ENCODE results near the gene MS4A6A.
"Not testable (repeated sequence)": the region's sequence is repeated elsewhere in the genome, so short reads cannot be mapped to it uniquely, and the experiment has no call there.

The MS4A6A gene, protein sequence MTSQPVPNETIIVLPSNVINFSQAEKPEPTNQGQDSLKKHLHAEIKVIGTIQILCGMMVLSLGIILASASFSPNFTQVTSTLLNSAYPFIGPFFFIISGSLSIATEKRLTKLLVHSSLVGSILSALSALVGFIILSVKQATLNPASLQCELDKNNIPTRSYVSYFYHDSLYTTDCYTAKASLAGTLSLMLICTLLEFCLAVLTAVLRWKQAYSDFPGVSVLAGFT

DNA sequence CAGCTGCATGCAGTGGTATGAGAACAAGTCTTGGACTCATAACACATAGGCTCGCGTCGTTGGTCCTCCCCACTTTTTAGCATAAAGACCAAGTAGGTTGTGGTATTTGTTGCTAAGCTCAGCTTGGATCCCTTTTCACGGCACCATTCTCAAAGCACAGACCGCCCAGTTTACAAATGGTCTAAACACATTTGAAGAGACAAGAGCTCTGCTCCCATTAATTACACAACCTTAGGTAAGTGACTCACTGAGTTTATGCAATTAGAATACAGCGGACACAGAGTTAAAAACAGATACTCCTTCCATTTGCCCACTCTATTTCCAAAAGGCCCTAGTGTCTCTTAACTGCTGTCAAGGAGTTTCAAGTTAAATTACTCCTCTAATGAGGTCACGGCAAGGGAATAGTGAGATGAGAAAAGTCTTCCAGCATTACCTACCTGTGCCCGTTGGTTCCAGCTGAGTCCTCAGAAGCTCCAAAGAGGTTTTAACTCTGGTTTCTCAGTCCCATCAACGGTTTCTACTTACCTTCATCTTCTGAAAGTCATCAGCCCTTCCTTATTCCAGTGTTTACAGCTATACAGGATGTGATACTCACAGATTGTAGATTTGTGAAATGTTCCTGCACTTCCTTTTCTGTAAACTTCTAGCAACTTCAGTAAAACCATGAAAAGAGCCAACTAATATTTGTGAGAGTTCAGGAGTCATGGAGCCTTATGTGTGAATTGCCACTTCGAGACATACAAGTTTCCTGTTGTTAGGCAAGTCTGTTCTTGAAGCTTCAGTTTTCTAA lies at the start of gene MS4A6A:
TSS of gene MS4A6A (minus strand) at position 543 of the 790 bp plus-strand sequence. CDS start 1,356 bp downstream, outside the sequence.
- DNase-seq (ENCODE audit: low read depth), result no peak

DNA sequence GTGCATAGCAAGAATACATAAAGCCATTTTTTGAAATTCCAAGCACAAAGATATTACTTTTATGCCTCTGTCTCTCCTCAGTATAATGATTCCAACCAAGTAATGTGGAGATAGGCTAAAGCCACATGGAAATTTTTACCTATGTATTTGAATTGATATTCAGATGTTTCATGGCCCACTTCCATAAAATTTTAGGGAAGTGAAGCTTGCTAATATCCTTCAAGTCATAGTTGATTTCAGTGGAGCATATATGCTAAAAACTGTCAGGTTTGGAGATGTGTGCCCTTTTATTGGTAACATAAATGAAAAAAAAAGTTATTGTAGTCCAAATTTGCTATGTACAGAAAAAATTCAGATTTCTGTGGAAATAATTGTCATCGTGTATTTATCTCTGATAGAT lies 47.8 kb upstream of the MS4A6A start:
- DNase-seq (ENCODE audit: low read depth), result no peak

DNA sequence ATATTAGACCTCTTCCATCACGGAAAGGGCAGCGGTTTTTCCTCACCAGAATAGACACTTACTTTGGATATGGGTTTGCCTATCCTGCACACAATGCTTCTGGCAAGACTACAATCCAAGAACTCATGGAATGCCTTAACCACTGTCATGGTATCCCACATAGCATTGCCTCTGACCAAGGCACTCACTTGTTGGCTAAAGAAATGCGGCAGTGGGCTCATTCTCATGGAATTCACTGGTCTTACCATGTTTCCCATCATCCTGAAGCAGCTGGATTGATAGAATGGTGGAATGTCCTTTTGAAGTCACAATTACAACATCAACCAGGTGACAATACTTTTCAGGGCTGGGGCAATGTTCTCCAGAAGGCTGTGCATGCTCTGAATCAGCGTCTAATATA lies 39.3 kb upstream of the MS4A6A start:
- DNase-seq (ENCODE audit: low read depth), result no peak

DNA sequence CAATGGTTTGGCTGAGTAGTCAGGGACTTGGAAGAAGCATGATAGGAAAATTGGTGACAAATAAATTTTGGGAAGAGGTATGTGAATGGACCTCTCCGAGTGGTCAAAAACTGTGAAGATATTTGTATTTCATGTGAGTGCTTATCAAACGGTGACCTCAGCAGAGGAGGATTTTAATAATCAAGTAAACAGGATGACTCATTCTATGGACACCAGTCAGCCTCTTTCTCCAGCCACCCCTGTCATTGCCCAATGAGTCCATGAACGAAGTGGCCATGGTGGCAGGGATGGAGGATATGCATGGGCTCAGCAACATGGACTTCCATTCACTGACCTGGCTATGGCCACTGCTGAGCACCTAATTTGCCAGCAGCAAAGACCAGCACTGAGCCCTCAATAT lies 38.8 kb upstream of the MS4A6A start:
- peak; percentile 2 for DNase-seq (ENCODE audit: low read depth)

DNA sequence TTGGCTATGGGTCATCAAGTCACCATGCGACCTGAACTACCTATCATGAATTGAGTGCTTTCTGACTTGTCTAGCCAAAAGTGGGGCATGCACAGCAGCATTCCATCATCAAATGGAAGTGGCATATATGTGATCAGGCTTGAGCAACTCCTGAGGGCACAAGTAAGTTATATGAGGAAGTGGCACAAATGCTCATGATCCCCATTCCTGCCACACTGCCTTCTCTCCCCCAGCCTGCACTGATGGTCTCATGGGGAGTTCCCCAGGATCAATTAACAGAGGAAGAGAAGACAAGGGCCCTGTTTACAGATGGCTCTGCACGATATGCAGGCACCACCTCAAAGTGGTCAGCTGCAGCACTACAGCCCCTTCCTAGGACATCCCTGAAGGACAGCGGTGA lies 38.3 kb upstream of the MS4A6A start:
- DNase-seq (ENCODE audit: low read depth), result no peak

DNA sequence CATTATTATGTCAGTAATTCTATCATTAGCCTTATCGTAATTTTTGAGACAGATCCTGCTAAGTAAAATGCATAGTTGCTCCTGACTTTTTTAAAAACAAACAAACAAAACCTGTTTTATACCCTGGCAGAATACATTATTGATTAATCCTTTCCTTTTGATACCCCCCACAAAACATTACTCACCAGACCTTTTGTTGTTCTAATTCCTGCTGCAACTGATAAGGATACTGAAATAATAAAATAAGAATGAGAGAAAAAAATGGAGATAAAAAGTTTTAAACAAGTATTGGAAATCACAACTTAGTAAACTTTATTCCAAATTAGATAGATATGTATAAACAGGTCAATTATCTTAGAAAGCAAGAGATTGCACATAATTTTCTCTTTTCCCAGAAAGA lies 31.5 kb upstream of the MS4A6A start:
- no peak for DNase-seq (ENCODE audit: low read depth)

DNA sequence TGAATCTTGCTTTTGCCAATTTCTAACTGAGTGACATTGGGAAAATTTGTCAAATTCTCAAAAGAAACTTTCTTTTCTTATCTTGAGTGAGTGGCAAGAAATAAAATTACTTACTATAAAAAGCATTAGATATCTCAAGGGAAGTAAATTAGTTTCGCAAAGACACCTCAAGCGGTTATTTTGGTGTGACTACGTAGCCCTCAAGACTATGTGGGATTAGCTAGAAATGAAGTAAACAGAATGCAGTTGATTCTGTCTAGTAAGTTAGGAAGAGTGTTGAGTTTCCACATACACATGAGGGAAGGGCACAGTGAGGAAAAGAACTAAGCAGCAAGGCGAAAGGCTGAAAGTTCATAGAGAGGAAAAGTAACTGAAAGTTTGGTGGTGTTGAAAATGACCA lies 28.3 kb upstream of the MS4A6A start:
- no peak for DNase-seq (ENCODE audit: low read depth)

DNA sequence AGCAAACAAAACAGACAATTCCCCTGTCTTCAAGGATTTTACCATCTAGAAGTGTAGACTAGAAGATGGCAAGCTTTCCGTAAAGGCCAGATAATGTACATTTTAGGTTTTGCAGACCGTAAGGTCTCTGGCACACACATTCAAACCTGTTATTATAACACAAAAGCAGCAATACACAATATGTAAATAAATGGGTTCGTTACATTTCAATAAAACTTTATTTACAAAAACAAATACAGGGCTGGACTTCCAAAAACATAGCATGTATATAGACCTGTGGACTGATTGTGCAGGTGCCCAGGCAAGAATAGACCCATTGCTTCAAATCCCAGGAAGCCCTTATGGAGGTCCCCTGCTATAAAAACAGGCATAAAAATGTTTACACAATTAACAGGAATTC lies 27.1 kb upstream of the MS4A6A start:
- no peak for DNase-seq (ENCODE audit: low read depth)

DNA sequence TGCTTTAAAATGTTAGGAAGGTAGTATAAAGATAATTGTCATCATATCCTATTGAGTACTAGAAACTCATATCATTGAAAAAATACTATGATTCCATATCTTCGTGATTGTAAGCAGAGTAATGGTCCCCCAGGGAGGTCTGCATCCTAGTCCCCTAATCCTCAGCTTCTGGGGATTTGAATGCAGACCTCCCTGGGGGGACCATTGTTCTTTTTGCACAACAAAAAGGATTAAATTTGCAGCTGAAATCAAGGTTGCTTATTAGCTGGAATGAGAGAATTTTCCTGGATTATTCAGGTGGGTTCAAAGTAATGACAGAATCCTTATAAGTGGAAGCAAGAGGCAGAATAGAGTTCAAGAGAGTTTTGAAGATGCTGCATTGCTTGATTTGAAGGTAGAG lies 26.1 kb upstream of the MS4A6A start:
- no peak for DNase-seq (ENCODE audit: low read depth)

DNA sequence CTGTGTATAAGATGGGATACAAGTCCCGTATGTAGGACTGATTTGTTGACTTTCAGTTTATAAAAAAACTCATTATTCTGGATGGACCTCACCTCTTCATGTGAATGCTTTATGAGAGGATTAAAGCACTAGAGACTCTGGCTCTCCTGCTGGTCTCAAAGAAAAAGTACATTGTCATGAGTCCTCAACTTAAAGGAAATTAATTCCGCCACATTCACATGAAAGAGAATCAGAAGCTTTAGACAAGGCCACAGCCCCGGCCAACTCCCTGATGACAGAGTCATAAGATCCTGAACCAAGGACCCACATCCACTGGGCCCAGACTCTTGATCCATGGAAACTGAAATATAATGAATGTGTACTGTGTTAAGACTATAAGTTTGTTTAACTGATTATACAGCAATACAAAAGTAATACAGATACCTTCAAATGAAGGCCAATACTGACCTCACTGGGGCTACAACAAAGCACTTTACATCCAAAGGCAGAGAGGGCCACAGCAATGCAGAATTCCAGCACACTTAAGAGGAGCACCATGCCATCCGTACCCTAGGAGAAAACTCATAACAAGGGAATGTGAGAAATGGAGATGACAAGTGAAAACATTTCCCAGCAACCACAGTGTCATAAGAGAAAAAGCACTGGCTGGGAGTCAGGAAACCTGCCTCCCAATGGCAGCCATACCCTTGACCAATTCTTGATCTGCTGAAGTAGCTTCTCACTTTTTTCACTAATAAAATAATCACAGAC lies 25.4 kb upstream of the MS4A6A start:
- peak; percentile 18 for DNase-seq (ENCODE audit: low read depth)

DNA sequence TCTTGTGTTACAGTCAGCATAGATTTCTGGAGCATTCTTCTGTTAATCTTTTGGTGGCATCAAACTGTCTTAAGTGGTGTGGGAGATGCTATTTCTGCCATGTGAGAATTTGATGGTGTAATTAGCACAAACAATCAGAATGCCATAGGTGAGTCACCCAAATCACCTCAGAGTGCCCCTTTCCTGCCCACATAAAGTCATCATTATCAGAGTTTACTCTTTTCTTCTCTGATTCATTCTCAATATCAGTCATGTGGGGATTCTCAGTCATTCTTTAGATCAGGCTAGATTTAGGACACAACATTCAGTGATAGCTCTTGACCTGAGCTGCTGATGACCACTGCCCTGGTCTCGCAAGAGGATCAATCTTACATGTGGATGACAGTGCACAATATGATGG lies 23.7 kb upstream of the MS4A6A start:
- no peak for DNase-seq (ENCODE audit: low read depth)

DNA sequence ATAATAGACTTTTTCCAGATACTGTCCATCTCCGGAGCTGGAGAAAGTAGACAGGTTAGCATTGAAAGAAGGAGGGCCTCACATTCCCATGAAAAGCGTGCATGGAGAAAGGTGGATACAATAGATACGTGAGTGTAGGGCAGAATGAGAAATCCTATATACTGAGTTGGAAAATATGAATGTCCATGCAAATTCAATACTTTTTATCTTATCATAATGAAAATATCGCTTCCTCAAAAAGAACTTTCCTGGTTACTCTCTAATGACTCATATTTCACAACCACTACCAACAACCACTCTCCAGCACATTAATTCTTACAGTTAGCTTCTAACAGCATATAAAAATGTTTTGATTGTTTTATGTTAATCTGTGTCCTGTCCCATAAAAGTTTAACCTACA lies 22.0 kb upstream of the MS4A6A start:
- DNase-seq (ENCODE audit: low read depth), result no peak

DNA sequence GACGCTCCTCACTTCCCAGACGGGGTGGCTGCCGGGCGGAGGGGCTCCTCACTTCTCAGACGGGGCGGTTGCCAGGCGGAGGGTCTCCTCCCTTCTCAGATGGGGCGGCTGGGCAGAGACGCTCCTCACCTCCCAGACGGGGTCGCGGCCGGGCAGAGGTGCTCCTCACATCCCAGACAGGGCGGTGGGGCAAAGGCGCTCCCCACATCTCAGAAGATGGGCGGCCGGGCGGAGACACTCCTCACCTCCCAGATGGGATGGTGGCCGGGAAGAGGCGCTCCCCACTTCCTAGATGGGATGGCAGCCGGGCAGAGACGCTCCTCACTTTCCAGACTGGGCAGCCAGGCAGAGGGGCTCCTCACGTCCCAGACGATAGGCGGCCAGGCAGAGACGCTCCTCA lies 18.5 kb upstream of the MS4A6A start:
- DNase-seq (ENCODE audit: low read depth), result not testable (repeated sequence)

DNA sequence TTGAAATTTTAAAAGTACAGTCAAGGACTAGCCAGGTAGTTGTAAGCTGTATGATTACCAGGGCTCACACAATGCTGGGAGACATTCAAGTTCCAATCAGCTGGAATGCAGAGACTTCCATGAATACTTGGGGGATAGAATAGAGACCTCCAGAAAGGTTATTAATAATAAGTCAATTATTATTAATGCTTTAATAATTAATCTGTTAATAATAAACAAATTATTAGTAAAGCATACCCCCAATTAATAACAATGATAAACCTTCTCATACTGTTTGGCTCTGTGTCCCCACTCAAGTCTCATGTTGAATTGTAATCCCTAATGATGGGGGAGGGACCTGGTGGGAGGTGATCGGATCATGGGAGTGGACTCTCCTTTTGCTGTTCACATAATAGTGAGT lies 14.6 kb upstream of the MS4A6A start:
- no peak for DNase-seq (ENCODE audit: low read depth)

DNA sequence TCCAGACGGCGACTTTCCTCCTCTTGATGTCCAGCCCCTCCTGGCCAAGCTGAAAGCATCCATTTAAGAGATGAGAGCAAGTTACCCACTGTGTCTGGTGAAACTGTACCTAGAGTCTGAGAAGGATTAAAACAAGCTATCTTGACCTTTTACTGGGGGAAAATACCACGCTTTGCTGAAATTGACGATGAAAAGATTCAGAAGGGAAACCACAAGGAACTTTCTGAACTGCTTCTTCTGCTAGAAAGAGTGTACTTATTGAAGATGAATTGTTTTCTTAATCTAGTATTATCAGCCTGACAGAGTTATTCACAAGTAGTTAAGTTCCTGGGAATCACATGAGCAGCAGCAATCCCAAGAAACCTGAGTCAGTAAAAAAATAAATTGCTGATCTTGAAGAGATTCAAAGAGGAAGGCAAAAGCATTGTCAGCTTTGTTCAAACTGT lies 13.1 kb upstream of the MS4A6A start:
- no peak for DNase-seq (ENCODE audit: low read depth)

DNA sequence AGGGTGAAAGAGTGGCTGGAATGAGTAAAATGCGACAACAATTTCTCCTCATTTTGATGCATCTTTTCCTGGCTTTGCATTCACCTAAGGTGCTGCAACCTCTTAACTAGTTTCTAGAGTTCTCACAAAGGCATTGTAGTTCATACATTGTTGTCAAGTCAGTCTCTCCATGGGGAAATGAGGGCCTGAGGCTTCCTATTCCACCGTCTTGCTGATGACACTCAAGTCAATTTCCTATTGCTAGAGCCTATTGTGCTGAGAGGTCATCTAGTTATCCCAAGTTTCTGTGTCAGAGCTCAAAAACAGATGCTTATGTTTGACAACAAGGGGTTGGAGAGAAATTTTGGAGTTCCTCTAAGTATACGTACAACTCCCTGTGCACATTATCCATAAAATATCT lies 11.6 kb upstream of the MS4A6A start:
- DNase-seq (ENCODE audit: low read depth), result no peak

DNA sequence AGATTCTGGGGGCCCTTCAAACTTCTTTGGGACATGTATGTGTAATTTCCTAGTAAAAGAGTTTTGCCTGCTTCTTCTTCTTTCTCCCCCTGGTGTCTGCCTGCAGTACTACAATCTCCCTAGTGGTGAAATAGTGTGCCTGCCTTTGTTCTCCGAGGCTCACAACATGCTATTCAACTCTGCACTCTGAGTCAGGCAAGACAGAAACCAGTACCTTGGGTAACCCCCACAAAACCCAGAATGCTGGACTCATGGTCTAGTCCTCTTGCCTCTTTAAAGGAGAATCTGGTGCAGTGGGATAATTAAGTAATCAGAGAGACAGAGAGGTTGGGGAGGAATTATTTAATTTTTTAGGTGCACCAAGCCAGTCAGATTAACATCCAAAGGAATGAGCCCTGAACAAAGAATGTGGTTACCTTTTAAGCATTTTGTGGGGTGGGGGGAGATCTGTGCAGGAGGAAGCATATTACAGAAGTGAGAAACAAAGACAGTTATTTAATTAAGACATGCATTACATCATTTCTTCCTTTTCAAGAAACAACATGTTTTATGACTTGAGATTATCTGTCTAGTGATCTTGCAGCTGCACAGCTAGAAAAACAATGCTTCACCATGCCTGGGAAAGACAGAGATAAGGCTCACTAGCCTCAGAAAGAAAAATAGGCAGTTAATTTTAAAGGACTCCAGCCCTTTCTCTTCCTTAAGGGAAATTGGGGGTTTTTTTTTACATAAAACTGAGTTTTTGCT lies 11.0 kb upstream of the MS4A6A start:
- peak; percentile 74 for DNase-seq (ENCODE audit: low read depth)

DNA sequence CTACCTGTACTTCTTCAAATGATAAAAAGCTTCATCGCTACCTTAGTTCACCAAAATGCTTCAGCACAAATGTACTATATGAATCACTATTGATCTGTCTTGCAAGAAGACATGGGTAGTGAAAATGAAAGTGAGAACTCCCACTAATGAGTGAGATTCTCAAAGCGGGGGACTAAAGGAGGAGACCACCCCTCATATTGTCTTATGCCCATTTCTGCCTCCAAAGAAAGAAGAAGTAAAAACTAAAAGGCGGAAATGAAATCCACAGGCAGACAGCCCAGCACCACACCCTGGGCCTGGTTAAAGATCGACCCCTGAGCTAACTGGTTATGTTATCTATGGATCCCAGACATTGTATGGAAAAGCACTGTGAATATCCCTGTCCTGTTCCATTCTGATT lies 9.7 kb upstream of the MS4A6A start:
- DNase-seq (ENCODE audit: low read depth), result not testable (repeated sequence)

DNA sequence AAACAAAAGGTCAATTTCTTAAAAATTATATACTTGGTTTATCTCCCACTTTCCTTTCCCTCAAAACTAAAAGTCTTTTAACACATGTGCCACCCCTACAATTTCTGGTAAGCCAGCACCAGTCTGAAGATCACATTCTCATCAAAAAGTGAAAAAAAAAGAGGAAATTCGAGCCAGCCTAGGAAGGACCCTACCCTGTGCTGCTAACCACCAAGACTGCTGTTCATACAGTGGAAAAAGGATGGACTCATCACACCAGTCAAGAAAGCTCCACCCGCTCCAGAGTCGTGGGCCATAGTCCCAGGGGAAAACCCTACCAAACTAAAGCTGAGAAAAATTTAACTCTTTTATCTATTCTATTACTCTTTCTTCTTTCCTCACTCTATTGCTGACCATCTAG lies 5.6 kb upstream of the MS4A6A start:
- not testable (repeated sequence) for DNase-seq (ENCODE audit: low read depth)

DNA sequence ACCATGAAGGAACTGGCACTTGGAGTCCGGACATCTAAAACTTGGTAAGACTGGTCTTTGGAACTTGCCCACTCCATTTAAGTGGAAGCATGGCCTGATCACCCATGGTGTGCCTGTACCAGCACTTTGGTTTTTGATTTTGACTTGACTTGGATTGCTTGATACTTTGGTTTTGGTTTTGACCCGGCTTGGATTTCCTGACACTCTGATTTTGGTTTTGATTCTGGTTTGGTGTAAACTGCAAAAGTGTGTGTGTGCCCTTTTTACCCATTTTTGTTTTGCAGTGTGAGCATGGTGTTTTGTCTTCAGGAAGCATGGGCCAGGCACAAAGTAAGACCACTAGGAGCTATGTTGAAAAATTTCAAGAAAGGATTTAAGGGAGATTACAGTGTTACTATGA lies 3.2 kb upstream of the MS4A6A start:
- DNase-seq (ENCODE audit: low read depth), result not testable (repeated sequence)

DNA sequence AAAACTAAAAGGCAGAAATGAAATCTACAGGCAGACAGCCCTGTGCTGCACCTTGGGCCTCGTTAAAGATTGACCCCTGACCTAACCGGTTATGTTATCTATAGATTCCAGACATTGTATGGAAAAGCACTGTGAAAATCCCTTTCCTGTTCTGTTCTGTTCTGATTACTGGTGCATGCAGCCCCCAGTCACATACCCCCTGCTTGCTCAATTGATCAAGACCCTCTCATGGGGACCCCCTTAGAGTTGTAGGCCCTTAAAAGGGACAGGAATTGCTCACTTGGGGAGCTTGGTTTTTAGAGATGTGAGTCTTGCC lies 2.6 kb upstream of the MS4A6A start:
- not testable (repeated sequence) for DNase-seq (ENCODE audit: low read depth)

DNA sequence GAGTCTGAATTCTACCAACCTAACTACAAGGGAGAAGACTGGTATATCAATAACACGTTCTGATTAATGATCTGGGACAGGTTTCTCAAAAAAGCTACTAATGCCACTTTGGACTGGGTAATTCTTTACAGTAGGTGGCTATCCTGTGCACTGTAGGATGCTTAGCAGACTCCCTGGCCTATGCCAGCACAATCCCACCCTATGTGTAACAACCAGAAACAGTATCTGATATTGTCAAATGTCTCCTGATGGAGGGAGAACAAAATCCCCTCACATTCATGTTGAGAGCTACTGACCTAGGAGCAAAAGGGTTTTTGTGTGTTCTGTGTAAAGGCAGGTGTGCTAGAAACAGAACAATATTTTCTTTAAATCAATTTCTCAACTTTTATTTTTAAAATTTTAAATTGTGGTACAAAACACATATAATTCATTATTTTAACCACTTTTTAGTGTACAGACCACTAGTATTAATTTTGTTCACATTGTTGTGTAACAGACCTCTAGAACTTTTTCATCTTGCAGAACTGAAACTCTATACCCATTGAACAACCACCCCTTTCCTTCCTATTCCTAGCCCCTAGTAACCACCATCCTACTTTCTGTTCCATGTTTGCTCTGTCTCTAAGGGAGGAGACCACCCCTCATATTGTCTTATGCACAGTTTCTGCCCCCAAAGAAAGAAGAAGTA lies 2.1 kb upstream of the MS4A6A start:
- no peak for DNase-seq (ENCODE audit: low read depth)

All from ELR (cell line).